CD4-positive, alpha-beta T cell treated with Interleukin-15 for 4 hours (primary cell): ENCODE measurements around the gene GALNT17.

Experiments used
- DNase-seq: peaks from one replicate; pipeline ENCODE4 v3.0.0-alpha.2; 2020; ENCODE audit warnings: low spot score

The GALNT17 gene

GRCh38 chr7:71285571-71286145, 153.7 kb downstream of the GALNT17 start:
- no peak for DNase-seq

GRCh38 chr7:71286336-71286735, 154.4 kb downstream of the GALNT17 start:
- no peak for DNase-seq

GRCh38 chr7:71286924-71287323, 155.0 kb downstream of the GALNT17 start:
- no peak for DNase-seq

- no peak for DNase-seq
Observed at GRCh38 chr7:71290452-71290851, 158.5 kb downstream of the GALNT17 start.

GRCh38 chr7:71298378-71298777, 166.4 kb downstream of the GALNT17 start:
- no peak for DNase-seq

GRCh38 chr7:71300086-71300485, 168.1 kb downstream of the GALNT17 start:
- no peak for DNase-seq

GRCh38 chr7:71300603-71301002, 168.7 kb downstream of the GALNT17 start:
- DNase-seq: no peak

GRCh38 chr7:71301167-71301566, 169.2 kb downstream of the GALNT17 start:
- no peak for DNase-seq

- no peak for DNase-seq
Observed at GRCh38 chr7:71303566-71303965, 171.6 kb downstream of the GALNT17 start.

GRCh38 chr7:71308096-71308495, 176.2 kb downstream of the GALNT17 start:
- no peak for DNase-seq

- no peak for DNase-seq
Observed at GRCh38 chr7:71311576-71311975, 179.6 kb downstream of the GALNT17 start.

- no peak for DNase-seq
Observed at GRCh38 chr7:71312755-71313490, 181.0 kb downstream of the GALNT17 start.

GRCh38 chr7:71313553-71313952, 181.6 kb downstream of the GALNT17 start:
- DNase-seq: no peak

- no peak for DNase-seq
Observed at GRCh38 chr7:71320916-71321315, 189.0 kb downstream of the GALNT17 start.

- no peak for DNase-seq
Observed at GRCh38 chr7:71322201-71322600, 190.3 kb downstream of the GALNT17 start.

GRCh38 chr7:71323726-71324125, 191.8 kb downstream of the GALNT17 start:
- DNase-seq: no peak

GRCh38 chr7:71325151-71325550, 193.2 kb downstream of the GALNT17 start:
- DNase-seq: no peak

- DNase-seq: no peak
Observed at GRCh38 chr7:71326595-71326994, 194.7 kb downstream of the GALNT17 start.

- DNase-seq: no peak
Observed at GRCh38 chr7:71327946-71328345, 196.0 kb downstream of the GALNT17 start.

GRCh38 chr7:71329030-71329660, 197.2 kb downstream of the GALNT17 start:
- no peak for DNase-seq

GRCh38 chr7:71332207-71332606, 200.3 kb downstream of the GALNT17 start:
- no peak for DNase-seq

- DNase-seq: no peak
Observed at GRCh38 chr7:71334541-71334940, 202.6 kb downstream of the GALNT17 start.

GRCh38 chr7:71338866-71339265, 206.9 kb downstream of the GALNT17 start:
- DNase-seq: no peak
